Measurements from ENCODE around the gene LINS1.
"Not testable (repeated sequence)": the region's sequence is repeated elsewhere in the genome, so short reads cannot be mapped to it uniquely, and the experiment has no call there.

LINS1 gene

DNA sequence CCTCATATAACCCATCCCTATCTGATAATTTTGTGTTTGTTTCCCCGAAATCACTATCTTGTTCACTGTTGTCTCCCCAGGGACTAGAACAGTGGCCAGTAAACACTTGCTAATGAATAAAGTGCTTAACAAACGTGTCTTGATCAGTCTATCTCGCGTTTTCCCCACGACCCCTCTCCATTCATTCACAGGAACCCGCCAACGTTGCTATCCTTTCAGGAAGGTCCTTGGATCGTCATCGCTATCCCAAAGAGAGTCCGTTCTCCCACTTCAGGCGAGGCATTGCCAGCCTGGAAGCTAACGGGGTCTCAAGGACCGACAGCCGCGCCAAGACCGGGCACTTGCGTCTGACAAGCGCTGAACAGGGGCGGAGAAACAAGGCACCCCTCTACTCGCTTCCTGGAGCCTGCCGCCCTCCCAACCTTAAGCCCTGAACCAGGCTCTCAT, 344 bp downstream of the LINS1 start:
- no peak for DNase-seq

DNA sequence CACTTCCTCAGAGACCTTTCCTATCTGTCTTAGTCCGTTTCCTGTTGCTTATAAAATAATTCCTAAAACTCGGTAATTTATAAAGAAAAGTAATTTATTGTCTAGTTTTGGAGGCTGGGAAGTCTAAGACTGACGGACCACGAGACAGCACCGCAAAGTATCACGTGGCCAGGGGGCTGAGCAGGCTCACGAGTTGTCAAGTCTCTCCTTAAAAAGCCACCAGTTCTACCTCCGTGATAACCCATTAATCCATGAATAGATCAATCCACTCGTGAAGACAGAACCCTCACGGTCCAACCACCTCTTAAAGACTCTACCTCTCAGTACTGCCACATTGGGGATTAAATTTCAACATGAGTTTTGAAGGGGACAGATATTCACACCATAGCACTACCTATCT, 821 bp downstream of the LINS1 start:
- peak; percentile 42 for DNase-seq

DNA sequence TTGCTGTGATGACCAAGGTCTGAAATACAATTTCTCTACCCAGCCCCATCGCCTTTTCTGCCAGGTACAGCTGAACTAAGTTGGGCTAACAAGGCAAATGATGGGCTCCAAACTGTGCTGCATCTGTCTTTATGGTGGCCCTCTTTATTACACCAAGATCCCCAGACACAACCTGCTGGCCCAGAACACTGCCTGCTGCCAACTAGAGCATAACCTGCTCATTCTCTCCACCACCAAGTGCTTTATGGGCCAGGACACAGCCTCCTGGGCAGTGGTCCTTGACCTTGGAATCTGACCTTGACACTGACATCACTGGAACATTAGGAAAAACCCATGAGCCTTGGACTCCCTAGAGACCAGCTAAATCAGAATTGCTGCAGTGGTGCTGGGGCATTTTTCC, 3.3 kb downstream of the LINS1 start:
- DNase-seq = no peak

DNA sequence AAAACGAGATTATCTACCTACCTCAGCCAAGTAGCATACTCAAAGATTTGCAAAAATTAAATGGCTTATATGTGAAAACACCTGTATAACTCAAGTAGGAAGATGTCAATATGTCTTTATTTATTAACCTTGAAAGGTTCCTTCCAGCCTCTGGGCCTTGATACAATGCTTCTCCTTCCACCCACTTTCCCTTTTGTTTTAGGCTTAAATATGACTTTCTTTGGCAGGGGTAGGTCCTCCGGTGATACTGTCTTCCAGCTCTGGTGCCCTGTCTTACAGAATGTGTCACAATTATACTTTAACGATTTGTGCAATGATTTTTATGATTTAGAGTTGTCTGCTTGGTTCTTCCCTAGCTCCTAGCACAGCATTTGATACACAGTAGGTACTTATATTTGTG, 4.1 kb downstream of the LINS1 start:
- no peak for DNase-seq

DNA sequence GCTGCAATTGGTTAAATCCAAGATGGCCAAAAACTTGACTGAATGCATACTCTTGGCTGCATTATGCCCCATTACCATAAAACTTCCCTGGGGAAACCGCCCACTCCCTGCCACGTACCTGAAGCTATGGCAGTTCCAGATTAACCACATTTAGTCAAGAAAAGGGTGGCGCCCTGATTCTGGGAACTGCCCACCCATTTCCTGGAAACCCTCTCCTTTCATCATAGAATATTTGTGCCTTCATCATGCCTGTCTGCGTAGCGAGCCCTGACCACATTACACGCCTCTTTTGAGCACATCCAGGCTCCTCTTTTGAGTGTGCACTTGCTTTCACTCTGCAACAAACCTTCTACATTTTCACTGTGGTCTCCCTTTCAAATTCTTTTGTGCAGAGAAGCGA, 5.2 kb downstream of the LINS1 start:
- DNase-seq = peak; percentile 68

DNA sequence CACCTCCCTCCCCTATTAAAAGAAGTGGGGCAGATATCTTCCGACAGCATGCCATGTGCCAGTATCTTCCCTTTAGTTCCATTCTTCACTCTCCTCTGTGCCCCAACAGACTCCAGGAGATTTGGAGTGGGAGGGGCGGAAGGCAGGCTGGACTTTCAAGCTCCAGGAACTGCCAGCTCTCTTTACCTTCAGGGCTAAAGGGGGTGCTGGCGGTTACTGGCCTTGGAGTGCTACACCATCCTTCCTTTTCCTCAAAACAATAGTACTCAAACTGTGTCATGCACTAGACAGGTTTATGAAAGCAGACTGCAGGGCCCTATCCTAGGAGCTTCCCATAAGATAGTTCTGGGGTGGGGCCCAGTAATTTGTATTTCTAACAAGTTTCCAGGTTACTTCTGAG, 6.0 kb downstream of the LINS1 start:
- no peak for DNase-seq

DNA sequence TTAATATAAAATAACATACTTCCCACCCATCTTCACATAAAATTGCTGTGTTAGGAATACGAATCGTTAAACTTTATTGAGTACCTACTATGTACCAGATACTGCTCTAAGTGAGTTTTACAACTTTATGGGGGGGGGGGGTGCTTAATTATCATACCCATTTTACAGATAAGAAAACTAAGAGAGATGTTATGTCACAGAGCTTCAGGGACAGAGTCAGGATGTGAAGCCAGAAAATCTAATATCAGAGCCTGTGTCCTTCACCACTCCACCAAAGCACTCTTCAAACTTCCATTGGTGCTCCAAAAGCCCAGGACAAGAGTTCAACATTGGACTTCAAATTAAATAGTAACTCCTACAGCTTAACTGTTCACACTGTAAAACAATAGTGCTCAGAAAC, 8.6 kb downstream of the LINS1 start:
- DNase-seq = no peak

DNA sequence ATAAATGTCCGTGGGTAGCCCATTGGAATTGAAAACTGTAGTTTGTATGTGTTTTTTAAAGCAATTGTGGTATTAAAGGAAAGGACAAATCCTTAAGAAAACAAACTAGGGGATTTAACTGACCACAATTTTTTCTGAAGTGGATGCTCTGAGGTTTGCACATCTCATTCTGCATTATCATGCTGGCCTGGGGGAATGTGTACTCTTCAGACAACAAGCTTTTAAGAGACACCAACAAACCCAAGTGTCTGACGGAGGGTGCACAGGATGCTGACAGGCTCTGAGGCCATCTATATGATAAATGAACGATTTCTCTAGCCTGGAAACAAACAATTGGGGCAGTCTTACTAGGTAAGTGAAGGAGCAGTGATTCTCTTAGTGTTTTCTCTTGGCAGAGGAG, 9.1 kb downstream of the LINS1 start:
- DNase-seq = no peak

DNA sequence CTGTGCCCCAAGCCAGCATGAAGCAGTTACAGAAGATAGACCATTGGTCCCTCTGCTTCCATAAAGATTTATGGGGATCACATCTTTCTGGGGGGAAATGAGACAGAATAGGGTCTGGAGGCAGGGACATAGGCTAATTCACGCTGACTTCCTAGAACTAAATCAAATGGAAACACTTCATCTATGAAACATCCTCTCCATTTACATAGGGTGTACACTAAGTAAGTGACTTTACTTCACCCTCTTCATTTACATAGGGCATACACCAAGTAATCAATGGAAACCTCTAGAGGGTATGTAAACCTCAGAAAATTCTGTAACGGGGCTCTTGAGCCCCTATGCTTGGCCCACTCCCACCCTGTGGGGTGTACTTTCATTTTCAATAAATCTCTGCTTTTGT, 10.1 kb downstream of the LINS1 start:
- DNase-seq = no peak

DNA sequence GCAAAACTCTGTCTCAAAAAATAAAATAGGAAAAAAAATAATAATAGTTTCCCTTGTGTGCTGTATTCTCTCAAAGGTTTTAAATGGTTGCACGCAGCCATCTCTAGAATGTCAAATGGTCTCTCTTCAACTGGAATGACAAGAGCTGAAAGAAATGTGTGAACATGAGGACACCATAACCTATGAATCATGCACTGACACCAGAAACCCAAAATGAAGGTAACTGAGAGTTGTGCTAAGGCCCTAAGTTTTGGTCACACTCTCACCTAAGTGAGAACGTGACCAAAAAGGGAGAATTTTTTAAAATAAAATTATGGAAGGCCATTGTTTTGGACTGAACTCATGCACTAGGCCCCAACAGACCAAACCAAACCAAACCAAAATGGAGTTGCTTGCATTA, 10.8 kb downstream of the LINS1 start:
- not testable (repeated sequence) for DNase-seq

DNA sequence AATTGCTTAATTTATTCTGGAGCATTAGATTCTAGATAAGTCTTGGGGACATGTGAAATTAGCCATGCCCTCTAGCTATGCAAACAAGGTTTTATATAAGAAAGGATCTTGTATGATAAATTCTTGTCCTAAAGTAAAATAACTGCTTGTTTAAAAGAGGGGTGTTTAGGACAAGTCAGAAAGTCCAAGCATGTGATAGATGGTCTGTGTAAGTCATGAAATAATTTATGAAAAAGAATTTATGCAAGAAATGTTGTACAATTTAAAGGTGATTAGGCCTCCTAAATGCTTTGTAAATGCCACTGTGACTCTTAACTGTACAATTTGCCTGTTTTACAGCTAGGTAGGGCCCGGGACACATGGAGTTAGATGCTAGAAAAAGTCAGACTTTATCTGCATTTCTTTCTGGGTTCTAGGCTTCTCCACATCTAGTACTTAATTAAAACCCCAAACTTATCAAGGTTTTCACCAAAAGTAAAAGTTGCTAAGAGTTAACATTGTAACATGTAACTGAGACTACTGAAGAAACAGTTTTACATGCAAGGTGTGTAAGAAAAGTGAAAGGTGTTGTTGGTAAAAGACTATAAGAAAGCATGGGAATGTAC, 13.2 kb downstream of the LINS1 start:
- DNase-seq = no peak

DNA sequence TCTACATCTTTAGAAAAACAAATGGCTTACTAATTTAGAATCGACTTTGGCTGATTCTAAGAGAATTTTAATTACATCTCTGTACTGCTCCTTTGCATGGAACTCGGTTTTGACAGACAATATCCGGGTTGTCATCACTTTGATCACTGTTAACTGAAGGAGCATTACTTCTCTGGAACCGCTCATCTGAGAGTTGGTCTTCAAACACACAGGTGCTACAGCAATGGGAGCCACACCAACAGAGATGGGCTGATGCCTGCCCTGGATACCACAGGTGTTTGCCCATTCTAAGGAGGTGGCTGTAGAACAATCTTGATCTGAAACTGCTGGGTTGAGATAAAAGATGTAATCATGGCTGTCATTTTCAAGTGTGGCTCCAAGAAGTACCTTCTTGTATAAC, 21.6 kb downstream of the LINS1 start:
- DNase-seq = no peak

DNA sequence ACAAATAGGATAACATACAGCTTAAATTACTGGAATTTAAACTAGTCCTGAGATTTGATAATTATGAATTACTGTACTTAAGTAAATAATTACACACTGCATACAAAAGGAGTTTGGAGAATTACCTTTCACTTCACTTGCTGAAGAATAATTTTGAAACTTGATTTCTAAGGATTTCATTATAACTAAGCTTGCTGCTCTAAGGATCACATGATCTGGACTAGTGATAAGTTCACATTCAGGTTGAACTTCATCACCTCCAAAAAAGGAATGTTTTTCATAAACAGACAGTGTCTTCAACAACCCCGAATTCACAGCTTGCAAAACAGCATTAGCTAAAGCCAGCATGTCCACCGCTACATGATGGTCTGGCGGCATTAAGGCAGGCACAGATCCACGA, 28.5 kb downstream of the LINS1 start:
- no peak for DNase-seq

DNA sequence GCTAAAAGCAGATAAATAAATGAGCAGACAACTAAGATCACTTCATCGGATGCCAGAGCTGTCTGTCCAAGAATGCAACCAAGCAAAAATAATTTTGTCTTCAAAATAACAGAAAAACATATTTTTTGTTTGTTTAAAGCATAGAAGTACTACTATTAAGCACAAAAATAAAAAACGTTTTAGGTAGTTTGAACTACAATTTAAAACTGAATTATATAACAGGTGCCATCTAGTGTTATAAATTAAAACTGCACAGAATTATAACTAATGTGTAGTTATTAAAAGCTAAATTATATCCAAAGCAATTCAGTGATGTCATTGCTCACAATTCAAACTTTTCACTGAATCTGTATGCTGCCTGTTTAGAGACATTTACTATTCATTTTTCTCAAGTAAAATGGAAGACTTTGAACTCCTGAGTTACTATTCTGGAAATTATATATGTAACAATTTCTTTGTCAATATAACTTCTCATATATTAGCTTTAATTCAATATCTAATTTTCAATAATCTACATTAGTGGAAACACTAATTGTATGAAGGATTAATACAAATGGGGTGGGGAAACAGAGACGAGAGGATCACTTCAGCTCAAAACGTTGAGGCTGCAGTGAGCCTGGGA, 29.5 kb downstream of the LINS1 start:
- no peak for DNase-seq

DNA sequence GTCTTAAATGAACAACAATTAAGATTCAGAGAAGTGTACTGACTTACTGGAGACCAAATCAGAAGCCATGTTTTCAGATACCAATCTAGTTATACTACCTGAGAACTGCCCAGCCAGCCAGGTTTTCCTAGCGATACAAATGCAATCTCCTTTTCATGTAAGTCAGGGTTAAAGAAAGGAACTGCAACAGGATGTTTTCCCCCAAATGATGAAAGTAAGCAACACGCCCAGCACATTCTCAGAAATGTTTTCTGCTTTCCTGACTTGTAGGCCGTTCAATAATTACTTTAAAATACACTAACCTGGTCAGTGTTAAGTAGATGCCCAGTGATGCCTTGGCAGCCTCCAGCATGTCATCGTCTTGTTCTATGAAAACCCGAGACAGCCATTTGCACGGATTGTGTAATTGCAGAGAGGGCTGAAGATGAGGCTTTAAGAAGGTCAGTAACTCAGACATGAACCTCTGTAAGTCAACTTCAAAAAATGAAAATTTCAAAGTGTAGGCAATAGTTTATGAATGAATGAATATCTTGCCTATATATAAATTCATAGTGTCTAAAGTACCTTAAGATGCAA, 30.3 kb downstream of the LINS1 start:
- no peak for DNase-seq

DNA sequence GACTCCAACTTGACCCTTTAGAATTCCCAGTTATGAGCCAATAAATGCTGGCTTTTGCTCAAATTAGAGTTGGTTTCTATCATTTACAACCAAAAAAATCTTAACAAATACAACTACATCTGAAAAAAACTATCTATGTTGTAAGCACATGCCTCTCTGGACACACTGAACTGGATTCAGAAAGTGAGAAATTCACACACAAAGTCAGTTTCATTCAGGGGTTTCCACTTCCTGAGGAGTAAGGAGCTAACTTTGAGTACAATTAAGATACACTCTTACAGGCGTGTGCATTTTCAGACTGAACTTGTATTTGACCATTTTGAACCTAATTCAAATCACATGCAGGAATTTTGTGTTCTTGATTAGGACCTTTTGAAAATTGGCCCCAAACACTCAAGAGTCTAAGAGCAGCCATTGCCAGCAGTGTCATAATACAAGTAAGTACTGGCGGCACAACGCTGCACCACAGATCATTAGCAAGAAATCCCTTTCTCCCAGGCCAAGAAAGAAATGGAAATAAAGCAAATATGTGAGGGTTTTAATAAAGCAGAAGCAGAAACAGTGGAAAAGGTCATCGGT, 31.2 kb downstream of the LINS1 start:
- no peak for DNase-seq

DNA sequence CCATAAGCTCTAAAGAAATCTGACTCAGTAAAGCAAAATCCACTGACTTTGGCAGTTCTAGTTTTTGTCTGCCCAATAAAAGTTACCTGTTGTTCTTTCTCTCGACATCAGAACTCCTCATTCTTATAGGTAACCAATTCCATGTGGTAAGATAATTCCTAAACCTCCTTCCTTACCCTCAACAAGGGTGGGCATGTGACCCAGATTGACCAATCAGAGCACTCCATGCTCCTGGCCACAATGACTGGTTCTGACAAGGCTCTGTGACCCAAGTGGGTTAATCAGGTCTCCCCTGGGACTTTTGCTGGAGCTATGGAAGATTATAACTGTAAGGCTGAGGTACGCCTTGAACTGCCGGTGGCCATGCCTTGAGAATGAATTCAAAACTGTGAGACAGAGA, 31.7 kb downstream of the LINS1 start:
- DNase-seq = no peak

DNA sequence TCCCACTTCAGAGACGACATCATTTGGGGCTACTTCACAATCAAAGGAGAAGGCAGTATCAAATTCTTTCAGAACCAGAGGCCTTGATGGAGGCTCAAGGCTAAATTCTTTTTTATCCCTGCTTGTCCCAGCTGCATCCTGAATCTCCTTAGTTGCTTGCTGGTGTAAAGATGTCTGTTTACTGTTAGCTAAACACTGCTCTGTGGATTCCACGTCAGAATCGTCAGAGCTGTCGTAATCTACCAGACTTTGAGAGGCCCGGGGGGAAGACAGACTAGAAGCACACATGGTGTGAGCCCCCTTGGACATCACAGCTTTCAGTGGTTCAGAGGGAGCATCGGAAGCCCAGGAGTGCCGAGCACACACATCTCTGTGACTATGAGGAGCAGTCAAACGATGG, 32.6 kb downstream of the LINS1 start:
- no peak for DNase-seq

DNA sequence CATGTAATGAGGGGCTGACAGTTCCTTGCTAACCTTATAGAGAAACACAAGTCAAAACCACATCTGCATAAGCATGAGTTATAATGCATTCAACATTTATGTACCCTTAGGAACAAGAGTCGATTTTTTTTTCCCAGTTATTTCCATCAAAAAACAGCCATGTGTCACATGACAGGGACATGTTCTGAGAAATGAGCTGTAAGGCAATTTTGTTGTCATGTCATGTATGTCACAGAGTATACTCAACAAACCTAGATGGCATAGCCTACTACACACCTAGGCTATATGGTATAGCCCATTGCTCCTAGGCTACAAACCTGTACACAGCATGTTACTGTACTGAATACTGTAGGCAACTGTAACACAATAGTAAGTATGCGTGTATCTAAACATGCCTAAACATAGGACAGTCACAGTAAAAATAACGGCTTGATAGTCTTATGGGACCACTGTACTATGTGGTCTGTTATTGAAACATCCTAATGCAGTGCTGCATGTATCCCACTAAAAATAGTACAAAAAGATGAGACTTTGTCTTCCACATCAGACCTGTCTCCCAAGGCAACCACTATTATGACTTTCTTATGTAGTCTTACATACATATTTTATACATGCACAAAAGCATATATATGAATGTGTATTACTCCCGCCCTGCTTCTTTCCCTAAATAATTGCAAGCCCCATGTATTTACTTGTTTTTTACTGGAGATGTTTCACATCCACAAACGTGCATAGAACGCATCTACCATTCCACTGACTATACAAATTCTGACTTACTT, 34.9 kb downstream of the LINS1 start:
- DNase-seq = no peak

DNA sequence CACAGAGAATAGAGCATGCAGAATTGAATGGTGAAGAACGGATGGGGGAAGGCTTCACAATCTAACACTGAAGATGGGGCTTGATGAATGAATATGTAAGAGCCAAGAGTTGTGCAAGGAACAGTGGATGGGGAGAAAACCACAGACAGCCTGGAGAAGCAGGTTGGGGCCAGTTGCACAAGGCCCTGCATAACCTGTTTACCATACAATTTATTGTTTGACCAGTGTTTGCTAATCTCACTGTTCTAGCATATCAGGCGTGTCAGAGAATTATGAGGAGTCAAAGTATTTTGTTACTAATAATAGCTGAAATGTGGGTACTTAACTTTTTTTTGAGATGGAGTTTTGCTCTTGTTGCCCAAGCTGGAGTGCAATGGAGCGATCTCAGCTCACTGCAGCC, 36.4 kb downstream of the LINS1 start:
- no peak for DNase-seq

DNA sequence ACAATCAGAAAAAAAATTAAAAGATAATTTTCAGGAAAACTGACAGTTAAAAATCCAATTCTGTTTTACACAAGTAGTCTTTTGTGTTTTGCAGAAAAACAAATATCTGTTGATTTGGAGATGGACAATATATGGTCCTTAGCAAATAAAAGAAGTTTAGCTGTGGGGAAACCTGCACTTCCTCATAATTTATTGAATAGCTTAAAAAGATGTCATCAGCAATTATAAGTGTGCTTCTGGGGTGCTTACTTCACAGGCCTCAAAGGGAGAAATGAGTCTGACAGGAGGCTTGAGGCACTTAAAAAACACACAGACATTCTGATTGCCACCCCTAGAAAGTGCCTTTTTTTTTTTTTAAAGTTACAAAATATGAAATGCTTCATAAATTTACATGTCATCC, 41.7 kb downstream of the LINS1 start:
- no peak for DNase-seq

DNA sequence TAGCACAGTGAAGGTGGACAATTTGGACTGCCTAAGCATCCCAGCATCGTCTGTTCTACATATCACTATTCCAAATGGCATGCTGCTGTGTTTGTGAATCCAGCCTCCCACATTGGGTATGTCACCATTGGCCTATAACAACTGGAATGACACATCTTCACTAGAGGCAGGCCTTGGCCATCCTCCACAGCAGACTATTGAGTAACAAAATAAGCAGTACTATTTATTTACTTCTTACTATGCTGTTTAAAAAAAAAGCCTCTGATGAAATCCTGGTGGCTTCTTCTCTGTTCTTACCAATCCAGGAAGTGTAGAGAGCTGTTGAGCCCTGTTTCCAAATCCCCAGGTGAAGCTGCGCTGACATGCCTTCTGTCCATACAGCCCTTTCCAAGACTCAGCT, 42.7 kb downstream of the LINS1 start:
- DNase-seq = no peak

DNA sequence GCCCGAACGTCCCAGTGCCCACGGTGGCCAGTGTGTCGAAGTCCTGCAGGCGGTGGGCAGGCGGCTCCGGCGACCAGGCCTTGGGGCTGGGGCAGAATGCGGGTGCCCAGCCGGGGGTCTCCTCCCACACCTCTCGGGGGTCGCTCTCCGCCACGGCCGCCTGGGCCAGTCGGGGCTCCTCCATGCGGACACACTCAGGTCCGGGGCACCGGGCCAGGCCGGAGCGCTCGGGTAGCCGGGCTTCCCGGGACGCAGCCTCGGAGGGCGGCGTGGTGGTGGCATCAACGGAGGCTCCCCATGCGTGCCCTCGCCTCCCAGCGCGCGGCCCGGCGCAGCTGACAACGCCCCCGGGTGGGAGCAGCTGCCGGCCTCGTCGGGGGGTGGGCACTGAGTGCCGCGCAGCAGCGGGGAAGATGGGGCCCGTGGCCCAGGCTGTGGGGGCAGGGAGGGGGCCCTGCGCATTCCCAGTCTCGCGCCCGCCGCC, 43.2 kb downstream of the LINS1 start:
- DNase-seq = no peak

DNA sequence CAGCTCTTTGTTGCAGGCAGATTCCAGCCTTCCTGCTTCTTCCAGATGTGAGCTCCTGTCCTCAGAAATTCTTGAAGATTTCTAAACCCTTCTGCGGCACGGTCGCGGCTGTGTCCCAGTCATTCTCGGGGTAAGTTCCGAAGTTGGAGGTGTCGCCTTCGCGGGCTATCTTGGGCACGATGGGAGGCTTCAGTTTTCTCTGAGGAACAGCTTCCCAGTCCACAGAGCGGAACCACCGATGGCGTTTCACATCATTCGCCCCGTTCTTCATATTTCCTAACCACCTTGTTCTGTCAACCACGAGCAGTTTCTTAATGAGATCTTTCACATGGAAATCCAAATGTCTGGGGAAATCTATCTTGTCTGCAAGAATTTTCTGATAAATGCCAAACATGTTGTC, 48.5 kb downstream of the LINS1 start:
- DNase-seq = no peak
